GM08714 (cell line): ENCODE results near the gene COL23A1.
"Not testable (repeated sequence)": the region's sequence is repeated elsewhere in the genome, so short reads cannot be mapped to it uniquely, and the experiment has no call there.

ENCODE experiments used
- H3K4me3 ChIP-seq: fragments of 200-500 bp; sonication (Bioruptor generic); 2 replicates; pipeline ENCODE4 v1.5.1; 2014; ENCODE audit warnings: mild to moderate bottlenecking, low read length, inconsistent platforms
- ZNF274 ChIP-seq: IDR thresholded peaks from 2 replicates; pipeline ENCODE4 v1.6.1; 2012; ENCODE audit warnings: mild to moderate bottlenecking, low read depth, low read length

Gene COL23A1

DNA sequence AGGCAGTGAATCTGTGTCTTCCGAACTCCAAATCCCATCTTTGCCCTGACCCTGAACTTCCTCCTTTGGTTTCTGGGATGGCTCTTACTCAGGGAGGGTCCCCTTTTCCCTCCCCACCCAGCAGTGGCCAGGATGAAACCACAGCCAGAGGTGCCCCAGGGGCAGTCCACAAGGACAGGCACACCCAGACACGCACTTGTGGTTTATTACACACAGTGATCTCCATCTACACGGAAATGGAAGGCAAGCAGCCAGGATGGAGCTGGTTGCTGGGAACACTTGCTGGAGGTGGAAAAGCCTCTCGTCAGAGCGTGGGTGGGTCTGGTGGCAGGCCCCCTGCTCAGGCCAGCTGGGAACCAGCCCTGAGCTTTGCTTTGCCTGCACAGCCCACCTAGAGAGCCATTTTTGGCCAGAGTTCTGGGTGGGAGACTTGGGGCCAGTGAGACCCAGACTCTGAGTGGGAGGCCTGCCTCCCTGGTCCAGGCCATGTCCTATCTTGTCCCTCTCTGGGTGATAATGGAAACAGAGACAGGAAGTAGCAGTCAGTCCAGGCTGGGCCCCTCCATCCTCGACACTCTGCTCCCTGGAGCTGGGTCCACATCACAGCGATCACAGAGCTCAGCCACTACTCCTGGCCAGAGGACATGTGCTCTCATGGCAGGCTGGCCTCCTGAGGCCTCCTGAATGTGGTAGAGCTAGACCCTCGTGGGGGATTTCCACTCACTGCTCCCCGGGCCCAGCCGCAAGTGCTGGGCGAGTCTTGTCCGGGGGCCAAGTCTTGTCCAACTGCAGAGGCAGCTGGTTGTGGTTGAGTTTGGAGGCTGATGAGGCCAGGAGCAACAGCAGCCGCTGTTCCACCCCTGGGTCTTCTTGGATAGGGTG lies 352.5 kb downstream of the COL23A1 start:
- no peak for TF ChIP-seq ZNF274
- H3K4me3 ChIP-seq = no peak overlapping the region

DNA sequence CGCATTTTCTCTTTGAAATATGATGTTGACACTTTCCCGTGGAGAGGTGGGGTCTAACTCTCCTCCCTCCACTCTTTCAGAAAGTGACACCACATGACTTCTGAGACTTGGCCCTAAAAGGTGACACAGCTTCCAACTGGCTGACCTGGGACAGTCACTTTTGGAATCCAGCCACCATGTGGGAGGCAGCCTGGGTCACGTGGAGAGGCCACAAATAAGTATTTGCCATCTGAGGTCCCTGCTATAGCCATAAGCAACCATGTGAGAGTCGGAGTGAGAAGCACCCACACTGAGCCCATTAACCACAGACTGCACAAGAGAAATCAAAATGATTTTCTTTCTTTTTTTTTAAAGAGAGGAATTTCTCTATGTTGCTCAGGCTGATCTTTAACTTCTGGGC lies 353.5 kb downstream of the COL23A1 start:
- no peak overlapping the region for H3K4me3 ChIP-seq
- TF ChIP-seq ZNF274 = no peak

DNA sequence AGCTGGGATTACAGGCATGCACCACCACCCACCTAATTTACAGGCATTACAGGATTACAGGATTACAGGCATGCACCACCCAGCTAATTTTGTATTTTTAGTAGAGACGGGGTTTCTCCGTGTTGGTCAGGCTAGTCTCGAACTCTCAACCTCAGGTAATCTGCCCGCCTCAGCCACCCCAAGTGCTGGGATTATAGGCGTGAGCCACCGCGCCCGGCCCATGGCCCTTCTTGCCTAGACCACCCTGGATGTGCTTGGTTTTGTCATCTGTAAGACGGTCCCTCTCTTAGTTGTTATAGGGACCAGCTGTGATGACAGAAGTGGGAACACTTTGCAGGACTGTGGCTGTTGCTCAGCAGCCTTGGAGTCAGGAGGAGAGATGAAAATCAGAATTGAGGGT lies 354.1 kb downstream of the COL23A1 start:
- H3K4me3 ChIP-seq = no peak overlapping the region
- TF ChIP-seq ZNF274 = no peak

DNA sequence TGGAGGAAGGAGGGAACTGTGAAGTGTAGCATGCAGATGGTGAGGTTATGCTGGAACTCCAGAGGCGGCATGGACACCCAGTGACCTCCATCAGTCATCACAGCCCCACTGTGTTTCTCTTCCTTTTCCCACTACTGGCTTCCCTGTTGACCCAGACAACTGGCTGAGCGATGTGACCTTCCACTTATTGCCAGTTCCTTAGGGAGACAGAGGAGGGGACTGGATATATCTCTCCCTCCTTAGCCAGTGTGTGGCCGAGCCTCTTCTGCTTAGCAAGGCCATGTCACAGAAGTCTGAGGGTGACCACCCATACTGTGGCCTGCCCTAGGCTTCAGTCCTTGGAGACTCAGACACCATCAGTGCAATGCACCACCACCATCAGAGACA lies 354.6 kb downstream of the COL23A1 start:
- H3K4me3 ChIP-seq = no peak overlapping the region
- no peak for TF ChIP-seq ZNF274

DNA sequence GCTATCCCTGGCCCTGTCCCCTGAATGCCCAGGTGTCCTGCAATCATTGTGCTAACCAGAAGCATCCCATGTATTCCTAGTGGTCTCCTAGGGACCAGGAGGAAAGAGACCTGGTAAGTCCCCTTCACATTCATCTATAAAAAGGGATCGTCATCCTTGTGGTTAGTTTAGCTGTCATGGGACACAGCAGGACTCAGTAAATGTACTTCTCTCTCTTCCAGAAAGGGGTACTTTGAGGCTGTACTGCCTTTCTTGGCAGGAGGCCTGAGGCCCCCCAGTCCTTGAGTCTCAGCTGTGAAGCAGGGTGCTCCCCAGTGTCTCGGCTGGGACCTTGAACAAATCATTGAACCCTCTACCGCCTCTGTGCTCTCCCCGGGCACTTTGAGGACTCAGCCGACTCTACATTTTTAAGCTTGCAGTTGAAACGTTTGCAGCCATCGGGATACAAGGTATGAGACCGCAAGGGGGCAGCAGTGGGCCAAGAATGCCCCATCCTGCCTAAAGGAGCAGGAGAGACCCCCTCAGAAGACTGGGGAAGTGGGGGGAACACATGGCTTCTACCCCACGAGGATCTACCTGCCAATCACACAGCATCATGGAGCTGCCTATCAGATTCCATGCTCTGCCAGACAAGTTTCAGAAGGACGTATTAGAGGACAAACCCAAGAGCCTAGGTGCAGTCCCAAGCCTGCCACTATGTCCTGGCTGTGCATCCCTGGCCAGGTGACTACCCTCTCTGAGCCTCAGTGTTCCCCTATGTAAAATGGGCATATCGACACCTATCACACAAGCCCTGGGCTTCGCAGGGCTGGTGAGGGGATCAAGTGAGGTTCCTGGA lies 355.2 kb downstream of the COL23A1 start:
- TF ChIP-seq ZNF274 = no peak

DNA sequence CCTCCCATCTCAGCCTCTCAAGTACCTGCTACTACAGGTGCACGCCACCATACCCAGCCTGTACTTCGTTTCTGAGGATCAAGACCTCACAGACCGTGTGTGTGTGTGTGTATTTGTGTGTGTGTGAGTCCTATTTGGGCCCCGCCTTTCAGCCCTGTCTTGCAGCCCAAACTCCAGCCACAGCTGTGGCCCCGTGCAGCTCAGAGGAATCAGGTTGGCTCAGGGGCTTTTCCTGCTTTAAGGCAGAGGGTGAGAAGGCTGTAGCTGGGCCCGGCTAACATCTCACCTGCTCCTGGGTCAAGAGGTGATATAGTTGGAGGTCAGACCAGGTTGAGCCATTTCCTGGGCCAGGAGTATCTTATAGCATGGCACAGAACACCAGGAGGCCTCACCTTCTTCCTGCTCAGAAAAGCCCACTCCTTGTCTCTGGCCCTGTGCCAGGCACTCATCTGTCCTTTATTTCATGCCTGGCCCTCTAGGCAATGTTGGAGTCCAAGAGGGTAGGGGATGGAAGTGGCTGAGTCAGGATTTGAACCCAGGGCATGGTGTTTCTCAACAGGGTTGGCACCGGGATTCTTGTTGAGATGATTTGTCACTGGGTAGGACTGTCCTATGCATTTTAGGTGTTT lies 356.0 kb downstream of the COL23A1 start:
- H3K4me3 ChIP-seq = no peak overlapping the region
- no peak for TF ChIP-seq ZNF274

More for the DNA sequence above, 355.2 kb downstream of the COL23A1 start:
- no peak overlapping the region for H3K4me3 ChIP-seq

DNA sequence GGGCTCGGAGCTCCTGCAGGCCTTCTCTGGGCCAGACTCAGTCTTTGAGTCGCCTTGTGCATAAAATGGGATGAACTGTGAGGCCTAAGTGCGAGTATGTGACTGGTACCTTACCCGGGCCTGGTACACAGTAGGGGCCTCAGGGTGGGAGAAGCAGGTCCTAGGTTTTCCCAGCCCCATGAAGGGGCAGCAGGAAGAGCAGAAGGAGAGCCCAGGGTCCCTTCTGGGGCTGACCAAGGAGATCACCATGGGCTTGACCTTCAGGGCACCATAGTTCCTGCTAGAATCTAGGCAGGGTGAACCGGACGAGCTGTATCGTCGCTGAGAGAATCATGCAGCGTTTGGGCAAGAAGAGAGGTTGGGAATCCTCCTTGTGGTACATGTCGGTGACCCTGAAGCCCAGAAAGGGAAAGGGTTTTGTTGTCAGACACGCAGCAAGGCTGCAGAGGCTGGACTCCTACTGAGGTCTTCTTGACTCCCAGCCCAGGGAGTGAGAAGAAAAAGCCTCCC lies 357.2 kb downstream of the COL23A1 start:
- peak overlapping the region; percentile 93; the same call in 1 of the 2 replicates for H3K4me3 ChIP-seq
- TF ChIP-seq ZNF274 = no peak

DNA sequence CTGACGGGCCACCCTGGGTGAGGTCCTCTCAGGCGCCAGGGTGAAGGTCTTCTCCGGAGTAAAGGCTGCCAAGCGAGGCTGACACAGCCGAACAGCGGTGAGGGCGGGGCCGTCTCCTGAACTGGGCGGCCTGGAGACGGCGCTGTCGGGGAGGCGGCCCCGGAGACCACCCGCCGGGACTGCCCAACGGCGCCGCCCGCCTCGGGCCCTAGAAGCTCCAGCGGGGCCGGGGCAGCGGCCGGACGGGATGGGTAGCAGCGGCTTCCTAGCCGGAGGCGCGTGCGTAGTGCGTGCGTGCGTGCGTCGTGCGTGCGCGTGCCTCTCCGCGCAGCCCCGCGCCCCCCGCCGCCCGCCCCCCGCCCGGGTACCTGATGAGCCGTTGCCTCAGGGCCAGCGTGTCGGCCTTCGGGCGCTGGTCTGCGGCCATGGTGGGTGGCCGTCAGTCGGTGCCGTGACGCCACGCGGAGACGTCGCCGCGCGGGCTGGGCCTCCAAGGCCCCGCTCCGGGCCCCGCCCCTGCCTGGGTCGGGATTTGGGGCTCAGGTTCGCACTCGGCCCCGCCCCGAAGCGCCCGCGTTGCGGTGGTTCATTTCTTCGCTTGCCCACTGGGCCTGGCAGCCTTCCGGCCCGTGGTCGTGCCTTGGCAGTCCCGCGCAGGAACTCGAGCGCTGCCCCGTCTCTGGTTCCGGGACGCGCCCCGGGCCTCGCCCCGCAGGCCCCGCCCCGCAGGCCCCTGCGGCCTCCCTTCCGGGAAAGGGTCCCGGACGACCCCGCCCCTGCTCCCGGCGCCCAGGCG lies 357.9 kb downstream of the COL23A1 start, which contains the start of gene PHYKPL:
Gene PHYKPL, minus strand, starts transcription at position 679 of the 796 bp plus-strand sequence. Its CDS starts 252 bp downstream, at position 427.
- no peak for TF ChIP-seq ZNF274
- peak within 1 kb of the TSS; percentile 93 for H3K4me3 ChIP-seq

DNA sequence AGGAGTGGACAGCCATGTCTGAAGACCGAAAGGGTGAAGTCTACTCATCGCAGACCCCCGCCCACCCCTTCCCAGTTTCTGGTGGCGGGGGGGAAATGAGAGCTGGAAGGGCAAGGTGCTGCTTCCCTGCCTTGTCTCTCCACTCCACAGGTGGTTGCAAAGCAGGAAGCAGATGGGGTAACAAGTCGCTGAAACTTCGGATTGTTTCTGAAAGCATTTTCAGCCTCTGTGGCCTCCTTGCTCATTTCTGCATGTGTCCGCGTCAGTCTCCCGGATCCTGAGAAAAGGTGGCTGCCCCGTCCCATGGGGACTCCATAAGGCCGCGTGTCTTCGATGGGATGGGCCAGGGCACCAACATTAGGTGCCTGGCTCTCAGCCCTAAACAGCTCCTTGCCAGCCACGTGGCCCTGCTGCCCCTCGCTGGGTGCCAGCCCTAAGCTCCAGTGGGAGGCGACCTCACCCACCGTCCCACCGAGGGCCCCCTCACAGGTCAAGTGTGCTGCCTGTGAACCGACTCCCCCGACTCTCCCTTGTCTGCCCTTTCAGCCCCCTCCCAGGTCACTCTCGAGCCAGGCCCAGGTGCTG lies 358.6 kb downstream of the COL23A1 start:
- H3K4me3 ChIP-seq = peak overlapping the region; percentile 93
- TF ChIP-seq ZNF274 = no peak

DNA sequence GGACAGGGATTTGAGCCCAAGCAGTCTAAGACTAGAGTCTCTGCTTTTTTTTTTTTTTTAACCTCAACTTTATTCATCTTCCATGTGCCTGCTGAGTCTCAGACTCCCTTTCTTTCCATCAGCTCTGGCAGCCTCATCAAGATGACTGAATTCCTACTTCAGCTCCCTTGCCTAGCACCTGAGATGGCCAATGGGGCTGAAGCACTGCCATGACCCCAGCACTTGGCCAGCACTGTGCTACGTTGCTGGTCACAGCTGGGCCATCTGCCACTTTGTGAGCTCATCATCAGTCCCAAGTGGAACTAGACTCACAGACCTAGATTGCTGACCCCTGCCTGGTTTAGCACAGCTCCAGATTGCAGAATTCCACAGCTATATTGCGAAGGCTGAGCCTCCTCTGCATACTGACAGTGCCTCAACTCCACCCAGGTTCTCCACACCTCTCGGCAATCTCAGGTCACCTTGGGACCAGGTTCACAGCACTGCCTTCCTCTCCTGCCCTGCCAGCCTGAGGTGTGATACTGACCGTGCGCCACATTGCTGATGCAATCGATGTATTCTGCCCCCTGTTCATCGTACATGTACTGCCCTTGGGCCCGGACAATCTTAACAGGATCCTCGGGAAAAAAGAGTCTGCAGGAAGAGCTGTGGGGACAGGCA lies 359.2 kb downstream of the COL23A1 start:
- H3K4me3 ChIP-seq = peak overlapping the region; percentile 93
- no peak for TF ChIP-seq ZNF274

DNA sequence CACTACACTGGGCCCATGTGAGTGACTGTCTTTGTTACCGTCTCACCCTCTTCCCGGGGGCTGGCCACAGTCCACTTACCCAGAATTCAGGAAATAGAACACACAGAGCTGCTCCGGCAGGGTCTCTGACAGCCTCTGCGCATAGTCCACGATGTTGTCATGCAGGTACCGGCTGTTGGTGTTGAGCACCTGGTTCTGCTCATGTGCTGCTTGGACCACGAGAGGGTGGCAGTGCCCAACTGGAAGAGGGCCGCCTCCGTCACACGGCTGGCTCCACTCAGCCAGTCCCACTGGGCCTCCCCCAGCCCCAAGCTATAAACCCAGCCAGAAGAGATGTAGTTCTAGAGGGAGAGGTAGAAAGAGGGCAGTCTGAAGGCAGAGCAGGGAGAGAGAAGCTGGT lies 360.3 kb downstream of the COL23A1 start:
- no peak for TF ChIP-seq ZNF274
- no peak overlapping the region for H3K4me3 ChIP-seq

DNA sequence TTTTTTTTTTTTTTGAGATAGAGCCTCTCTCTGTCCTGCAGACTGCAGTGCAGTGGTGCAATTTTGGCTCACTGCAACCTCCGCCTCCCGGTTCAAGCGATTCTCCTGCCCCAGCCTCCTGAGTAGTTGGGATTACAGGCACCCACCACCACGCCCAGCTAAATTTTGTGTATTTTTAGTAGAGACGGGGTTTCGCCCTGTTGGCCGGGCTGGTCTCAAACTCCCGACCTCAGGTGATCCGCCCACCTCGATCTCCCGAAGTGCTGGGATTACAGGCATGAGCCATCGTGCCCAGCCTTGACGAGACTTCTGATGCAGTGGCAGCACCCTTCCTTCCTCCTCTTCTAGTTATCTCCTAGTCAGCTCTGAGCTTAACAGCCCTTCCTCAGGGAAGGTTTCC lies 361.1 kb downstream of the COL23A1 start:
- not testable (repeated sequence) for H3K4me3 ChIP-seq

DNA sequence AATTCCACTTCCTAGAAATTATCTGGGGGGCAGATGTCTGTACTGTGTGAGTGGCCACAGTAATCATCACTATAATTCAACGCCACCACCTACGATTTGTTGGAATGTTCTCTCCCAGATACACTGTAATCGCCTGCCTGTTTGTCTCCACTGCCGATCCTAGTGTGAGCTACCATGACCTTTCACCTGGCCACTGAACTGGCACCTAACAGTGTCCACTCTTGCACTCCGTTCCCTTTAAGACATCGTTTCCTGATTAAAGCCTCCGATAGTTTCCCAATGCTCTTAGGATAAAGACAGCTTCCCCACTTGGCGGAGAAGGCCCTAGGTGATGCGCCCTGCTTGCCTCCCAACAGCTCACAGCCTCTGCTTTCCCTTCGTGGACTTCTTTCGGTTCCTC lies 361.6 kb downstream of the COL23A1 start:
- no peak overlapping the region for H3K4me3 ChIP-seq
- no peak for TF ChIP-seq ZNF274
